HEK293 (cell line): ENCODE data around the gene TMSB15C.

Experiments used
- CTCF ChIA-PET: fragments of 350-600 bp; formaldehyde crosslinking; extraction: SDS; loops from one replicate; lab custom pipeline; 2021; ENCODE audit warnings: antibody characterized with exemption; lab: Yijun Ruan, JAX
- POLR2A ChIA-PET: fragments of 300-600 bp; formaldehyde crosslinking; extraction: SDS; loops from one replicate; lab custom pipeline; 2020; ENCODE audit warnings: antibody characterized with exemption, inconsistent platforms; lab: Yijun Ruan, JAX
- H3K27ac ChIP-seq: fragments of 200-500 bp; sonication (Bioruptor generic); 2 replicates; pipeline ENCODE4 v1.5.1; 2014; ENCODE audit warnings: low read depth, low read length, control low read depth, inconsistent platforms; ENCODE audit errors: extremely low read depth
- H3K36me3 ChIP-seq, 2 experiments: fragments of 200-500 bp in 1 of 2; sonication (Bioruptor generic) in 1 of 2; 1 replicate in 1 of 2; 2 replicates in 1 of 2; pipeline ENCODE4 v1.5.1; 2014 to 2017; ENCODE audit warnings: inconsistent platforms in 2 of 2, low read length in 2 of 2; ENCODE audit not compliant: control insufficient read depth in 2 of 2, insufficient read depth in 1 of 2
- H3K4me1 ChIP-seq: fragments of 200-500 bp; sonication (Bioruptor generic); 2 replicates; pipeline ENCODE4 v1.5.1; 2014; ENCODE audit warnings: mild to moderate bottlenecking, low read length, inconsistent platforms; ENCODE audit not compliant: control insufficient read depth, insufficient read depth
- H3K4me3 ChIP-seq: 2 replicates; pipeline ENCODE4 v1.5.1; 2011; ENCODE audit warnings: low read depth, mild to moderate bottlenecking, control low read depth, low read length, moderate library complexity
- H3K9me3 ChIP-seq: fragments of 200-500 bp; sonication (Bioruptor generic); 2 replicates; pipeline ENCODE4 v1.5.1; 2014; ENCODE audit warnings: low read depth, low read length, inconsistent platforms; ENCODE audit not compliant: control insufficient read depth, insufficient read depth
- GLIS2 ChIP-seq: fragments of 450-650 bp; formaldehyde crosslinking; IDR thresholded peaks from 2 replicates; pipeline ENCODE4 v1.5.1; 2016; ENCODE audit warnings: missing biosample characterization, missing genetic modification characterization
- OSR2 ChIP-seq: fragments of 450-650 bp; formaldehyde crosslinking; IDR thresholded peaks from 2 replicates; pipeline ENCODE4 v1.5.1; 2016; ENCODE audit warnings: missing biosample characterization, missing genetic modification characterization
- PRDM10 ChIP-seq: fragments of 450-650 bp; formaldehyde crosslinking; IDR thresholded peaks from 2 replicates; pipeline ENCODE4 v1.5.1; 2016; ENCODE audit warnings: missing biosample characterization, missing genetic modification characterization
- TCF7L2 ChIP-seq: IDR thresholded peaks from 2 replicates; pipeline ENCODE4 v1.6.1; 2011; ENCODE audit warnings: low read depth, mild to moderate bottlenecking, inconsistent platforms, low read length, moderate library complexity, borderline replicate concordance
- TRIM28 ChIP-seq: IDR thresholded peaks from 2 replicates; pipeline ENCODE4 v1.6.1; 2011; ENCODE audit warnings: low read length, control low read depth, borderline replicate concordance
- ZBTB11 ChIP-seq: fragments of 450-650 bp; formaldehyde crosslinking; conservative IDR thresholded peaks from 2 replicates; pipeline ENCODE4 v1.5.1; 2016; ENCODE audit warnings: low read depth, missing biosample characterization, missing genetic modification characterization
- ZBTB21 ChIP-seq: fragments of 450-650 bp; formaldehyde crosslinking; IDR thresholded peaks from 2 replicates; pipeline ENCODE4 v1.5.1; 2017; ENCODE audit warnings: missing biosample characterization, missing genetic modification characterization
- ZNF112 ChIP-seq: fragments of 450-650 bp; formaldehyde crosslinking; IDR thresholded peaks from 2 replicates; pipeline ENCODE4 v1.5.0; 2017; ENCODE audit warnings: missing biosample characterization, missing genetic modification characterization
- ZNF174 ChIP-seq: fragments of 450-650 bp; formaldehyde crosslinking; IDR thresholded peaks from 2 replicates; pipeline ENCODE4 v1.5.0; 2017; ENCODE audit warnings: missing biosample characterization, mild to moderate bottlenecking, missing genetic modification characterization
- ZNF211 ChIP-seq: fragments of 450-650 bp; formaldehyde crosslinking; IDR thresholded peaks from 2 replicates; pipeline ENCODE4 v1.5.1; 2016; ENCODE audit warnings: low read depth, missing biosample characterization, missing genetic modification characterization
- ZNF311 ChIP-seq: fragments of 450-650 bp; formaldehyde crosslinking; IDR thresholded peaks from 2 replicates; pipeline ENCODE4 v1.5.1; 2017; ENCODE audit warnings: missing biosample characterization, missing genetic modification characterization, borderline replicate concordance
- ZNF473 ChIP-seq: fragments of 450-650 bp; formaldehyde crosslinking; IDR thresholded peaks from 2 replicates; pipeline ENCODE4 v1.5.1; 2017; ENCODE audit warnings: missing biosample characterization, missing genetic modification characterization
- ZNF514 ChIP-seq: fragments of 450-650 bp; formaldehyde crosslinking; IDR thresholded peaks from 2 replicates; pipeline ENCODE4 v1.5.1; 2016; ENCODE audit warnings: missing biosample characterization, missing genetic modification characterization
- ZNF585B ChIP-seq: fragments of 450-650 bp; formaldehyde crosslinking; IDR thresholded peaks from 2 replicates; pipeline ENCODE4 v1.5.1; 2016; ENCODE audit warnings: missing biosample characterization, missing genetic modification characterization
- ZNF777 ChIP-seq: fragments of 450-650 bp; formaldehyde crosslinking; IDR thresholded peaks from 2 replicates; pipeline ENCODE4 v1.5.1; 2017; ENCODE audit warnings: missing biosample characterization, missing genetic modification characterization, borderline replicate concordance
- ZNF830 ChIP-seq: fragments of 450-650 bp; IDR thresholded peaks from 2 replicates; pipeline ENCODE4 v1.5.0; 2018; ENCODE audit warnings: missing biosample characterization, missing genetic modification characterization, low read depth, mild to moderate bottlenecking, moderate library complexity
- ZSCAN30 ChIP-seq: fragments of 450-650 bp; IDR thresholded peaks from 2 replicates; pipeline ENCODE4 v1.5.1; 2018; ENCODE audit warnings: missing biosample characterization, mild to moderate bottlenecking, missing genetic modification characterization, moderate library complexity
- ZSCAN5A ChIP-seq: fragments of 450-650 bp; formaldehyde crosslinking; IDR thresholded peaks from 2 replicates; pipeline ENCODE4 v1.5.1; 2016; ENCODE audit warnings: missing biosample characterization, missing genetic modification characterization

The TMSB15C gene

GRCh38 chrX:104104676-104105075, 28.6 kb upstream of the TMSB15C start:
- Histone ChIP-seq H3K4me1 (no peaks in the 10 kb centered on the region), H3K4me3 (no peak overlapping the region), H3K36me3 (no peaks in the 10 kb centered on the region), H3K27ac (no peak overlapping the region), H3K9me3 (no peaks in the 10 kb centered on the region)
- ChIA-PET CTCF (no interaction called here), POLR2A (no interaction called here)
- TF ChIP-seq ZNF514 (tag by site-specific recombination) (no peak), TCF7L2 (no peak), ZSCAN5A (tag by site-specific recombination) (no peak), GLIS2 (no peak), ZSCAN30 (tag by site-specific recombination) (no peak), ZNF211 (no peak)

GRCh38 chrX:104098919-104099318, 22.9 kb upstream of the TMSB15C start:
- no peaks in the 10 kb centered on the region for H3K36me3 ChIP-seq
- TF ChIP-seq ZBTB21 (tag by site-specific recombination) (no peak), PRDM10 (no peak), TRIM28 (no peak), ZNF585B (no peak), ZNF174 (no peak), ZNF777 (tag by site-specific recombination) (no peak), ZNF473 (tag by site-specific recombination) (no peak), ZBTB11 (tag by site-specific recombination) (no peak), OSR2 (tag by site-specific recombination) (no peak), ZNF311 (tag by site-specific recombination) (no peak), ZNF830 (tag by site-specific recombination) (no peak), ZNF112 (tag by site-specific recombination) (no peak)
- TF ChIP-seq, all 188 proteins: peak for 0
- Histone ChIP-seq H3K4me1 (no peaks in the 10 kb centered on the region), H3K4me3 (no peak overlapping the region), H3K27ac (no peak overlapping the region), H3K9me3 (no peaks in the 10 kb centered on the region)
- ChIA-PET CTCF (interaction anchor here (0.6 to 3.6 kb wide), 15 partner anchors 11 to 1089 kb away, joined by 3 to 36 read pairs (median 4); no protein-coding TSS in a partner anchor), POLR2A (interaction anchor here (1.0 kb wide), 1 partner anchor 37 kb away, joined by 3 read pairs; no protein-coding TSS in a partner anchor)
